SH-SY5Y (cell line): ENCODE results near the gene KRT82.

Experiments used
- GATA2 ChIP-seq: IDR thresholded peaks from 2 replicates; pipeline ENCODE4 v1.6.1; 2011; ENCODE audit warnings: mild to moderate bottlenecking, low read depth, low read length
- GATA3 ChIP-seq: IDR thresholded peaks from 2 replicates; pipeline ENCODE4 v1.6.1; 2011; ENCODE audit warnings: low read depth, mild to moderate bottlenecking, low read length, moderate library complexity

DNA sequence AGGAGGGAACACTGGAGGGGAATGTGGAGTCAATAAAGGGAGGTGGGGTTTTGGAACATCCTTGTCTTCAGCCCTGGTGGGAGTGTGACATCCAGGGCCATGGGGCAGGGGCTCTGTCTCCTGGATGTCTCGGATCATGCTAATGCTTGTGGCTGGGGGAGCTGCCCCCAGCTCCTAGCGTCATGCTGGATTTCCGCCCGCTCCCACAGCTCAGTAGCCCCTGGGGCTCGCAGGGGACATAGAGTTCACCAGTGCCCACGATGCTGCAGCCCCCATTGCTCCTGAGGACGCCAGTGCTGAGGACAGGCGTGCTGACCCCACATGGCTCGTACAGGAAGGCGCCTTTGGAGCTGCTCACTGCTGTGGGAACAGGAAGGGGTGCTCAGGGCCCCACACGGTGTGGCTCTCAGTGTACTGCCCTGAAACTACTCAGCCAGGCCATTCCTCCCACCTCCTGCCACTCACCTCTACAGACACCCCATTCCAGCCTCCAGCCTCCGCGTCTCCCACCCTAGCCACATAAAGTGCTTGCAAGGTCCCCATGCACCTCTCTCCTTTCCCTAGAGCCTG is 11.2 kb downstream of the KRT82 start:
- no peak for TF ChIP-seq GATA2
- no peak for TF ChIP-seq GATA3
